GM18909 (cell line): ENCODE results near the gene TP53RK.

Experiments used
- ATAC-seq: cut with Tn5 transposase; IDR thresholded peaks from one replicate; pipeline ENCODE4 v1.9.1; 2021; ENCODE audit warnings: mild to moderate bottlenecking; ENCODE audit not compliant: unreplicated experiment, poor library complexity

Gene TP53RK

GRCh38 chr20:46641424-46641823 is 47.8 kb downstream of the TP53RK start:
- no peak for ATAC-seq

- no peak for ATAC-seq
These were observed 48.5 kb downstream of the TP53RK start for GRCh38 chr20:46640536-46641311.

- no peak for ATAC-seq
These were observed 49.2 kb downstream of the TP53RK start for GRCh38 chr20:46640044-46640443.

GRCh38 chr20:46639587-46639986 is 49.7 kb downstream of the TP53RK start:
- ATAC-seq: no peak

GRCh38 chr20:46638898-46639274 is 50.4 kb downstream of the TP53RK start:
- no peak for ATAC-seq

GRCh38 chr20:46638134-46638897 is 50.9 kb downstream of the TP53RK start:
- ATAC-seq: no peak

GRCh38 chr20:46637427-46638133 is 51.7 kb downstream of the TP53RK start:
- ATAC-seq: no peak

GRCh38 chr20:46637020-46637419 is 52.2 kb downstream of the TP53RK start:
- no peak for ATAC-seq

- no peak for ATAC-seq
These were observed 52.7 kb downstream of the TP53RK start for GRCh38 chr20:46636514-46636913.

- ATAC-seq: no peak
These were observed 53.6 kb downstream of the TP53RK start for GRCh38 chr20:46635514-46636136.

GRCh38 chr20:46634528-46634927 is 54.7 kb downstream of the TP53RK start:
- ATAC-seq: no peak
